ENCODE data around the gene DCD. TPM values are rescaled to one million over a fixed set of nuclear protein-coding genes. Genes with fewer than 3 reads are reported as not detected.

The DCD gene
- total and polyA plus RNA-seq, 9 of the 15 experiments (the other 6 are each of a cell fraction or from before 2014, with no cell fraction given): not detected

DNA sequence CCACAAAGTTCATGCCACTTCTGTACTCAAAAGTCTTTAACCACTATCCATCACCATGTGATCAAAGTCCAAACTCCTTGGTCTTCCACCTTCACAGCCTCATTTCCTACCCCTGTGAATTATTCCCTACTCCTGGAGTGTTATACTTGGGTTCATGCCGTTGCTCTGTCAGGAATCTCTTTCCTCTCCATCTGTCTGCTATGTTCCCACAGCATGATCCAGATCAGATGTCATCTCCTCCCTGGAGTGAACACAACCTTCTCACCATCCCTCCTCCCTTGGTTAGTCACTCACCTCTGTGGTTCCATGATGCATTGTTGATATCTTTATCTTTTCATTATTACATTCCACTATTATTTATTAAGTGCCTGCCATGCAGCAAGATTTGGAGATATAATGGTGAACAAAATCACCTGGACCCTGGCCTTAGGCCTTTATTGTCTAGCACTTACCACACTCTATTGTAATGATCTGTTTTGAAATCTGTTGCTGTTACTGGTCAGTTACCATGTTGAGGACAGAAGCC is 35.9 kb downstream of the DCD start (continued):
- TF ChIP-seq ZFP91 (CRISPR knock-in tag; IDR thresholded peaks at IDR 0.05) (no peak), KAT8 (IDR thresholded peaks at IDR 0.05; ENCODE audit: low read depth) (no peak), POLR2AphosphoS5 (IDR thresholded peaks at IDR 0.05; ENCODE audit: control insufficient read depth, insufficient read depth, low read depth, low read length) (no peak), TBL1XR1 (IDR thresholded peaks at IDR 0.05; ENCODE audit: low read length in 2 of 2) (no peak), TSC22D4 (tag; IDR thresholded peaks at IDR 0.05) (no peak), ID3 (CRISPR knock-in tag; IDR thresholded peaks at IDR 0.05) (no peak), ID3 (tag; IDR thresholded peaks at IDR 0.05) (no peak), MYNN (IDR thresholded peaks at IDR 0.05) (no peak), MYNN (CRISPR knock-in tag; IDR thresholded peaks at IDR 0.05) (no peak), MCM3 (IDR thresholded peaks at IDR 0.05) (no peak), MCM7 (IDR thresholded peaks at IDR 0.05) (no peak)

DNA sequence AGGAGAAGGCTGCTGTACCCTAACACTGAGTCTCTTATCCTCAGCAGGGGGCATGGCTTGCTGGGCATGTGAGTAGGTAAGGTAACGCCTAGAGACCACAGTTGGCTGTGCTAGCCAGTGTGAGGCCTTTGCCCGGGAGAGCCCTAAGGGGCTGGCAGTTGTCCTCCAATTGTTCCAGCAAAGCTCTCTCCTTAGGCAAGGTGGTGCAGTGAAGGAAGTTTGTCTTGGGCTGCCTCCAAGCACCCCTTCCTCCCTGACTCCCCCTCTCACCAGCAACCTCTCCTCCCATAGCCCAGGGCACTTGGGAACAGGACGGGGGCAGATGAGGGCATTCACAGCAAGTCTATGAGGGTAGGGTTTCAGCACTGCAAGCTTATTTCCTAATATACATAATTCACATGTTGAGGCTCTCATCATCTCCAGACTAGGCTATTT is 36.4 kb downstream of the DCD start:
- intact Hi-C loops (cut with micrococcal nuclease) (no loop called here), in situ Hi-C loops (cut with MboI) (no loop called here)
- Histone ChIP-seq H2AFZ (ENCODE audit: low read depth, low read length) (no peak overlapping the region), H3K36me3 (ENCODE audit: control insufficient read depth, insufficient read depth, low read length) (no peaks in the 10 kb centered on the region), H3K9me1 (ENCODE audit: control insufficient read depth, insufficient read depth, low read length) (no peaks in the 10 kb centered on the region), H3K4me2 (ENCODE audit: insufficient read depth, low read length) (no peak overlapping the region), H4K20me1 (replicated peaks; ENCODE audit: control insufficient read depth, insufficient read depth, low read length) (no peaks in the 10 kb centered on the region), H3K9me3 (replicated peaks; ENCODE audit: control insufficient read depth, insufficient read depth, low read depth, low read length) (no peaks in the 10 kb centered on the region), H3K4me1 (replicated peaks in 1 of 2; ENCODE audit: control insufficient read depth in 2 of 2, insufficient read depth in 2 of 2, low read length in 2 of 2) (no peaks in the 10 kb centered on the region), H3K9ac (ENCODE audit: insufficient read depth in 1 of 2, low read depth in 2 of 2, low read length in 2 of 2) (no peak overlapping the region), H3K4me3 (no peak overlapping the region), H3K27ac (ENCODE audit: extremely low read depth, low read depth, low read length) (no peak overlapping the region), H3K27me3 (ENCODE audit: control insufficient read depth in 2 of 2, insufficient read depth in 2 of 2, low read length in 2 of 2) (peaks cover 0 to 39% of the 10 kb centered on the region in 2 experiments; a peak in 2 of 5 replicates), H3K79me2 (ENCODE audit: control insufficient read depth, insufficient read depth, low read length) (no peaks in the 10 kb centered on the region)
- DNase-seq (ENCODE audit: extremely low read depth in 1 of 4, low spot score in 3 of 4): no peak
- ChIA-PET POLR2A (no interaction called here), CTCF (ENCODE audit: low intra/inter-chr PET ratio) (no interaction called here)
- BruUV-seq (replicated peaks): no TSS peak
- FAIRE-seq: no peak
- WGBS (ENCODE audit: insufficient coverage, low coverage, missing lambda C conversion rate): 0% methylated on average over 3 of the region's 3 CpGs
- no peak for ATAC-seq
- TF ChIP-seq TAF7 (tag; IDR thresholded peaks at IDR 0.05) (no peak), ZKSCAN1 (IDR thresholded peaks at IDR 0.05; ENCODE audit: low read depth, low read length) (no peak), ZNF551 (CRISPR knock-in tag; IDR thresholded peaks at IDR 0.05) (no peak), CBX5 (IDR thresholded peaks at IDR 0.05; ENCODE audit: borderline replicate concordance, low read depth) (no peak), ZNF778 (CRISPR knock-in tag; IDR thresholded peaks at IDR 0.05) (no peak), ZBTB33 (CRISPR knock-in tag; IDR thresholded peaks at IDR 0.05) (no peak), HLTF (IDR thresholded peaks at IDR 0.05) (no peak), ZNF507 (tag; conservative IDR thresholded peaks at IDR 0.05) (no peak), MLX (CRISPR knock-in tag; conservative IDR thresholded peaks at IDR 0.05) (no peak), TRIM24 (IDR thresholded peaks at IDR 0.05) (no peak)
